Transverse colon (tissue), 4 donors: ENCODE results near the gene DPY19L1.
"Not testable (repeated sequence)": the region's sequence is repeated elsewhere in the genome, so short reads cannot be mapped to it uniquely, and the experiment has no call there.

Experiments
- CTCF ChIP-seq, 5 experiments: fragments of 200-600 bp in 3 of 5; fragments of 450-650 bp in 2 of 5; sonication (generic) in 3 of 5; IDR thresholded peaks; 1 replicate in 2 of 5; 2 replicates in 3 of 5; pipeline ENCODE4 v1.5.1; 2016 to 2017; ENCODE audit warnings: antibody characterized with exemption in 5 of 5, inconsistent platforms in 3 of 5, mild to moderate bottlenecking in 2 of 5, moderate library complexity in 1 of 5
- EP300 ChIP-seq: sonication (generic); formaldehyde crosslinking; IDR thresholded peaks from one replicate; pipeline ENCODE4 v1.6.1; 2017; ENCODE audit warnings: antibody characterized with exemption, low read depth
- POLR2A ChIP-seq: fragments of 450-650 bp; IDR thresholded peaks from one replicate; pipeline ENCODE4 v1.6.1; 2016; ENCODE audit warnings: antibody characterized with exemption, mild to moderate bottlenecking, moderate library complexity
- POLR2AphosphoS5 ChIP-seq, 3 donors: sonication (generic); formaldehyde crosslinking; IDR thresholded peaks; one replicate each; pipeline ENCODE4 v1.6.1; 2016; ENCODE audit warnings: antibody characterized with exemption in 3 of 3

- not testable (repeated sequence) for TF ChIP-seq CTCF (IDR thresholded peaks at IDR 0.05); EP300; POLR2A; POLR2AphosphoS5 (IDR thresholded peaks at IDR 0.05)
Observed at GRCh38 chr7:34947427-34947826, 89.9 kb downstream of the DPY19L1 start.
